ENCODE results near the gene TATDN2. TPM values are rescaled to one million over a fixed set of nuclear protein-coding genes. Genes with fewer than 3 reads are reported as not detected.
A peak's percentile ranks its signal among the peaks of the same experiment; 100 is the strongest.

TATDN2 gene
- total and polyA plus RNA-seq, 9 of the 15 experiments (the other 6 are each of a cell fraction or from before 2014, with no cell fraction given): 5.2 to 44.7 (median 25.8) TPM

DNA sequence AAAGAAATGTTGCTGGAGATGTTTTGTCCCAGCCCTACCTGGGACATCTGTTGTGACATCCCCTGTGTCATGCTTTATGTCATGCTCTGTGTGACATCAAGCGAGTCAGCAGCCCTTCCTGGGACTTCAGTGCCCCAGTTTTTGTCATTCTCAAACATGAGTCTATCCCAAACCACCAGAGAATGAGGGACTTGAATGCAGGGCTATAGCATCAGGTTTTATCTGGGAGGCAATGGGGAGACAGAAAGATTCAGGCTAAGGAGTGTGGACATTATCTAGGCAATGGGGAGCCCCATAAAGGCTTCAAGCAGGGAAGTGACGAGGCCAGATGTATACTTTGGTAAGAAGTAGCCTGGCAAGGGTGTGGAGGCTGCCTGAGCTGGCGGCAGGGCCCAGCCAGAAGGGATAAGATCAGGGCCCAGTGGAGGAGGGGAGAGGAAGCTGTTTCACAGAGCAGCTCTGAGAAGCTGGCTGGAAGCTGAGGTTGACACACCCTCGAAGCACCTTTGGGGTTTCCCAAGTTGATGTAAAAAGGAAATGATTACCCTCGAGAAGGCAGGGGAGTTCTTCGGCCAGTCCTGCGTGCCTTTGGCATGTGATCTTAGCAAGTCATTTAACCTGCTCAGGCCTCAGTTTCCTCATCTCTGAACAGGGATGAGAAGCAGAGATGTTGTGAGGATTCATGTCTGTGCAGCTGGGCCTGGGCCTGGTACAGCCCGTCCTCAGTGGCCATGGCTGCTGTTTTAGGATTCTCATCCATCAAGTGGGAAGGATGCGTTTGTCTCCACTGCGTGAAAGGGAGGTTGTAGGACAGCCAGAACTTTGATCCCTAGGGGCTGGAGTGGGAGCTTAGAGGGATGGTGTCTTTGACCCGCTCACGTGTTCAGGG is 49.3 kb upstream of the TATDN2 start (continued):
- TF ChIP-seq POLR2H (tag; IDR thresholded peaks at IDR 0.05; ENCODE audit: low read depth) (no peak), KLF10 (CRISPR knock-in tag; IDR thresholded peaks at IDR 0.05) (no peak), JUND (IDR thresholded peaks at IDR 0.05; ENCODE audit: borderline replicate concordance, low read depth, low read length) (peak; percentile 34; the same call in 1 of the 2 replicates), JUND (tag; IDR thresholded peaks at IDR 0.05; ENCODE audit: borderline replicate concordance, low read depth, low read length) (peak; percentile 30; the same call in 1 of the 3 replicates), ZFX (CRISPR knock-in tag; IDR thresholded peaks at IDR 0.05) (peak; percentile 63), KAT2B (IDR thresholded peaks at IDR 0.05; ENCODE audit: low read depth, low read length) (no peak), CBFA2T3 (IDR thresholded peaks at IDR 0.05) (0 out of 2 replicates have a peak, but pooled peaks have one; percentile 11), FOSL1 (tag; conservative IDR thresholded peaks at IDR 0.05) (peak; percentile 16; the same call in 1 of the 2 replicates), DPF2 (IDR thresholded peaks at IDR 0.05) (peak; percentile 74; the same call in 1 of the 2 replicates), HDGF (IDR thresholded peaks at IDR 0.05) (0 out of 2 replicates have a peak, but pooled peaks have one; percentile 70), POLR2AphosphoS5 (IDR thresholded peaks at IDR 0.05; ENCODE audit: control insufficient read depth, insufficient read depth, low read depth, low read length) (no peak), CCAR2 (IDR thresholded peaks at IDR 0.05; ENCODE audit: low read depth, low read length) (no peak), PHF20 (IDR thresholded peaks at IDR 0.05; ENCODE audit: partially characterized antibody) (no peak)
- TF ChIP-seq, protein P1, sequence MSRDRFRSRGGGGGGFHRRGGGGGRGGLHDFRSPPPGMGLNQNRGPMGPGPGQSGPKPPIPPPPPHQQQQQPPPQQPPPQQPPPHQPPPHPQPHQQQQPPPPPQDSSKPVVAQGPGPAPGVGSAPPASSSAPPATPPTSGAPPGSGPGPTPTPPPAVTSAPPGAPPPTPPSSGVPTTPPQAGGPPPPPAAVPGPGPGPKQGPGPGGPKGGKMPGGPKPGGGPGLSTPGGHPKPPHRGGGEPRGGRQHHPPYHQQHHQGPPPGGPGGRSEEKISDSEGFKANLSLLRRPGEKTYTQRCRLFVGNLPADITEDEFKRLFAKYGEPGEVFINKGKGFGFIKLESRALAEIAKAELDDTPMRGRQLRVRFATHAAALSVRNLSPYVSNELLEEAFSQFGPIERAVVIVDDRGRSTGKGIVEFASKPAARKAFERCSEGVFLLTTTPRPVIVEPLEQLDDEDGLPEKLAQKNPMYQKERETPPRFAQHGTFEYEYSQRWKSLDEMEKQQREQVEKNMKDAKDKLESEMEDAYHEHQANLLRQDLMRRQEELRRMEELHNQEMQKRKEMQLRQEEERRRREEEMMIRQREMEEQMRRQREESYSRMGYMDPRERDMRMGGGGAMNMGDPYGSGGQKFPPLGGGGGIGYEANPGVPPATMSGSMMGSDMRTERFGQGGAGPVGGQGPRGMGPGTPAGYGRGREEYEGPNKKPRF (IDR thresholded peaks at IDR 0.05; ENCODE audit: low read depth, low read length): no peak
- TF ChIP-seq, protein P2, sequence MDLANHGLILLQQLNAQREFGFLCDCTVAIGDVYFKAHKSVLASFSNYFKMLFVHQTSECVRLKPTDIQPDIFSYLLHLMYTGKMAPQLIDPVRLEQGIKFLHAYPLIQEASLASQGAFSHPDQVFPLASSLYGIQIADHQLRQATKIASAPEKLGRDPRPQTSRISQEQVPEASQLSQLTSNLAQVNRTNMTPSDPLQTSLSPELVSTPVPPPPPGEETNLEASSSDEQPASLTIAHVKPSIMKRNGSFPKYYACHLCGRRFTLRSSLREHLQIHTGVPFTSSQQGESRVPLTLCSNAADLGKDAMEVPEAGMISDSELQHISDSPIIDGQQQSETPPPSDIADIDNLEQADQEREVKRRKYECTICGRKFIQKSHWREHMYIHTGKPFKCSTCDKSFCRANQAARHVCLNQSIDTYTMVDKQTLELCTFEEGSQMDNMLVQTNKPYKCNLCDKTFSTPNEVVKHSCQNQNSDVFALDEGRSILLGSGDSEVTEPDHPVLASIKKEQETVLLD (IDR thresholded peaks at IDR 0.05): 0 out of 2 replicates have a peak, but pooled peaks have one; percentile 25
- TF ChIP-seq, protein P3, sequence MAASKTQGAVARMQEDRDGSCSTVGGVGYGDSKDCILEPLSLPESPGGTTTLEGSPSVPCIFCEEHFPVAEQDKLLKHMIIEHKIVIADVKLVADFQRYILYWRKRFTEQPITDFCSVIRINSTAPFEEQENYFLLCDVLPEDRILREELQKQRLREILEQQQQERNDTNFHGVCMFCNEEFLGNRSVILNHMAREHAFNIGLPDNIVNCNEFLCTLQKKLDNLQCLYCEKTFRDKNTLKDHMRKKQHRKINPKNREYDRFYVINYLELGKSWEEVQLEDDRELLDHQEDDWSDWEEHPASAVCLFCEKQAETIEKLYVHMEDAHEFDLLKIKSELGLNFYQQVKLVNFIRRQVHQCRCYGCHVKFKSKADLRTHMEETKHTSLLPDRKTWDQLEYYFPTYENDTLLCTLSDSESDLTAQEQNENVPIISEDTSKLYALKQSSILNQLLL (CRISPR knock-in tag; IDR thresholded peaks at IDR 0.05; ENCODE audit: borderline replicate concordance): no peak
- TF ChIP-seq, protein P4, sequence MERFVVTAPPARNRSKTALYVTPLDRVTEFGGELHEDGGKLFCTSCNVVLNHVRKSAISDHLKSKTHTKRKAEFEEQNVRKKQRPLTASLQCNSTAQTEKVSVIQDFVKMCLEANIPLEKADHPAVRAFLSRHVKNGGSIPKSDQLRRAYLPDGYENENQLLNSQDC (CRISPR knock-in tag; IDR thresholded peaks at IDR 0.05): no peak
- TF ChIP-seq, protein P5, sequence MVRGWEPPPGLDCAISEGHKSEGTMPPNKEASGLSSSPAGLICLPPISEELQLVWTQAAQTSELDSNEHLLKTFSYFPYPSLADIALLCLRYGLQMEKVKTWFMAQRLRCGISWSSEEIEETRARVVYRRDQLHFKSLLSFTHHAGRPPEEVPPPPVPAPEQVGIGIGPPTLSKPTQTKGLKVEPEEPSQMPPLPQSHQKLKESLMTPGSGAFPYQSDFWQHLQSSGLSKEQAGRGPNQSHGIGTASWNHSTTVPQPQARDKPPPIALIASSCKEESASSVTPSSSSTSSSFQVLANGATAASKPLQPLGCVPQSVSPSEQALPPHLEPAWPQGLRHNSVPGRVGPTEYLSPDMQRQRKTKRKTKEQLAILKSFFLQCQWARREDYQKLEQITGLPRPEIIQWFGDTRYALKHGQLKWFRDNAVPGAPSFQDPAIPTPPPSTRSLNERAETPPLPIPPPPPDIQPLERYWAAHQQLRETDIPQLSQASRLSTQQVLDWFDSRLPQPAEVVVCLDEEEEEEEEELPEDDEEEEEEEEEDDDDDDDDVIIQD (CRISPR knock-in tag; IDR thresholded peaks at IDR 0.05): no peak
- TF ChIP-seq, protein P6, sequence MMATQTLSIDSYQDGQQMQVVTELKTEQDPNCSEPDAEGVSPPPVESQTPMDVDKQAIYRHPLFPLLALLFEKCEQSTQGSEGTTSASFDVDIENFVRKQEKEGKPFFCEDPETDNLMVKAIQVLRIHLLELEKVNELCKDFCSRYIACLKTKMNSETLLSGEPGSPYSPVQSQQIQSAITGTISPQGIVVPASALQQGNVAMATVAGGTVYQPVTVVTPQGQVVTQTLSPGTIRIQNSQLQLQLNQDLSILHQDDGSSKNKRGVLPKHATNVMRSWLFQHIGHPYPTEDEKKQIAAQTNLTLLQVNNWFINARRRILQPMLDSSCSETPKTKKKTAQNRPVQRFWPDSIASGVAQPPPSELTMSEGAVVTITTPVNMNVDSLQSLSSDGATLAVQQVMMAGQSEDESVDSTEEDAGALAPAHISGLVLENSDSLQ (IDR thresholded peaks at IDR 0.05): no peak

Data from K562 (cell line).